ENCODE data around the gene GATA1.

GRCh38 chrX:48772602-48773001 lies 13.8 kb upstream of the GATA1 start:
- TF ChIP-seq, protein P1, sequence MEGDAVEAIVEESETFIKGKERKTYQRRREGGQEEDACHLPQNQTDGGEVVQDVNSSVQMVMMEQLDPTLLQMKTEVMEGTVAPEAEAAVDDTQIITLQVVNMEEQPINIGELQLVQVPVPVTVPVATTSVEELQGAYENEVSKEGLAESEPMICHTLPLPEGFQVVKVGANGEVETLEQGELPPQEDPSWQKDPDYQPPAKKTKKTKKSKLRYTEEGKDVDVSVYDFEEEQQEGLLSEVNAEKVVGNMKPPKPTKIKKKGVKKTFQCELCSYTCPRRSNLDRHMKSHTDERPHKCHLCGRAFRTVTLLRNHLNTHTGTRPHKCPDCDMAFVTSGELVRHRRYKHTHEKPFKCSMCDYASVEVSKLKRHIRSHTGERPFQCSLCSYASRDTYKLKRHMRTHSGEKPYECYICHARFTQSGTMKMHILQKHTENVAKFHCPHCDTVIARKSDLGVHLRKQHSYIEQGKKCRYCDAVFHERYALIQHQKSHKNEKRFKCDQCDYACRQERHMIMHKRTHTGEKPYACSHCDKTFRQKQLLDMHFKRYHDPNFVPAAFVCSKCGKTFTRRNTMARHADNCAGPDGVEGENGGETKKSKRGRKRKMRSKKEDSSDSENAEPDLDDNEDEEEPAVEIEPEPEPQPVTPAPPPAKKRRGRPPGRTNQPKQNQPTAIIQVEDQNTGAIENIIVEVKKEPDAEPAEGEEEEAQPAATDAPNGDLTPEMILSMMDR (IDR thresholded peaks at IDR 0.05; ENCODE audit: poor library complexity), result no peak
- TF ChIP-seq EZH2 (IDR thresholded peaks at IDR 0.05; ENCODE audit: borderline replicate concordance) (no peak), EZH2phosphoT487 (IDR thresholded peaks at IDR 0.05; ENCODE audit: low read depth, severe bottlenecking, unreplicated experiment) (no peak)

Data from hepatocyte (in vitro differentiated cells).